GM18519 (cell line): ENCODE results near the gene ZMIZ1.
A peak's percentile ranks its signal among the peaks of the same experiment; 100 is the strongest.

Experiments
- ATAC-seq: cut with Tn5 transposase; IDR thresholded peaks from one replicate; pipeline ENCODE4 v1.9.1; 2021; ENCODE audit warnings: mild to moderate bottlenecking, moderate library complexity; ENCODE audit not compliant: unreplicated experiment, low FRiP score

The ZMIZ1 gene

DNA sequence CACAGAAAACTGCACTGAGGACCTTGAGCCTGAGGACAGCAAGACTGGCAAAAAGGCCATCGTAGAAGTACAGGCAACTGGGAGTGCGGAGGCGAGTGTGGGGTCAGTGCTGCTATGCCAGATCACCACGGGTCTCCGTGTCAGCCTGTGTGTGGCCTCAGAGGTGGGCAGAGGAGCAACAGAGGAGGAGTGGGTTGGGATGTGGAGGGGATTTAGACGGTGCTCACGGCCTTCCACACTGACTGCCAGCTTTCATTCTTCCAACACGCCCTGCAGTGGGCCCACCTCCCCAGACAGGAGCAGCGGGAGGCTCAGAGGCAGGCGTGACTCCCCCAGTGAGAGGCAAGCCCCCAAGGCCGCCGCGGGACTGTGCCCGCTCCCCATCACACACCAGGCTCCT lies 17.0 kb upstream of the ZMIZ1 start:
- no peak for ATAC-seq

DNA sequence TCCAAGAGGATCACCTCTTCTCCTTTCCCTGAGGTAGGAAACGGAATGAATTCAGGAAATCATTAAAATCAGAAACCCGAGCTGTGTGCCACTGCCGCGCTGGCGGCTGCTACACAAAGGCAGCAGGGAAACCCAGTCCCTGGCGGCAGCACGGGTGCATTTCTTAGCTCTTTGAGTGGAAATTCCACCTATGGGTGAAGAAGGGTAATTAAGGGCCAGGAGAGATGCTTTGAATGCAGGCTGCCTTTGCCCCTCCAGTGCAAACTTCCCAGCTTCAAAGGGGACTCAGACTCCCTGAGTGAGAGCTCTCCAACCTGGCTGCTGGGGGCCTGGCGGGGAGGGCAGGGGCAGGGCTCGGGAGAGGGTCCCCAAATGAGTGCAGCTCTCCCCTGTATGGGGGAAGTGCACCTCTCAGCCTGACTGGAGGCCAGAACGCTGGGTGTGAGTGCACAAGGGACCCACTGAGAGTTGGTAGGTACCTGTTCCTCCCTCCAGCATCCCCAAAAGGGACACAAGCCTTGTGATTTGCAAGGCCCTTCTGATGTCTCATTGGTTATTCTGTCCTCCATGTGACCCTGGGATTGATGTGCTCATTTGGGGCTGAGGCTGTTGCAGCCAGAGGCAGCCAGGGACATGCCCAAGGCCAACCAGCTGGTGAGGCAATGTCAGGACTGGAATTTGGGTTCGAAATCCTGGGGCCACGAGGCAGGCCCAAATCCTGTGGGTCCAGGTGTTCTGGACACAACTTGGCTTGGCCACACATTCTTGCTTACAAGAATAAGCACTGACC lies 16.3 kb upstream of the ZMIZ1 start:
- ATAC-seq, result peak; percentile 52

DNA sequence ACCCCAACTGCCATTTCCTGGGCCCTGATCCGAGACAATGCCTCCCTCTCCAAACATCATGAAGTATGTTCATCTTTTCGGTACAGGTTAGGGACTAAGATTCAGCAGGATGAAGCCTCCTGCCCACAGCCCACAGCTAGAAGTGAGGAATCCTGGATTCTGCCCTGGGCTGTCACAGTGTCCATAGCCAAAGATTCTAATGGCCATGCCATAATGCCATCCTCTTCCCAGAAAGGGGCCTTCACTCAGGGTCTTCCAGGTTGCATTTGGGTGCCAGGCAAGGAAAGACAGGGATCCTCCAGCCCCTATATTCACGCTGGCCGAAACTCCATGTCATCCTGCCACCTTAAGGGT lies 15.7 kb upstream of the ZMIZ1 start:
- ATAC-seq, result no peak

DNA sequence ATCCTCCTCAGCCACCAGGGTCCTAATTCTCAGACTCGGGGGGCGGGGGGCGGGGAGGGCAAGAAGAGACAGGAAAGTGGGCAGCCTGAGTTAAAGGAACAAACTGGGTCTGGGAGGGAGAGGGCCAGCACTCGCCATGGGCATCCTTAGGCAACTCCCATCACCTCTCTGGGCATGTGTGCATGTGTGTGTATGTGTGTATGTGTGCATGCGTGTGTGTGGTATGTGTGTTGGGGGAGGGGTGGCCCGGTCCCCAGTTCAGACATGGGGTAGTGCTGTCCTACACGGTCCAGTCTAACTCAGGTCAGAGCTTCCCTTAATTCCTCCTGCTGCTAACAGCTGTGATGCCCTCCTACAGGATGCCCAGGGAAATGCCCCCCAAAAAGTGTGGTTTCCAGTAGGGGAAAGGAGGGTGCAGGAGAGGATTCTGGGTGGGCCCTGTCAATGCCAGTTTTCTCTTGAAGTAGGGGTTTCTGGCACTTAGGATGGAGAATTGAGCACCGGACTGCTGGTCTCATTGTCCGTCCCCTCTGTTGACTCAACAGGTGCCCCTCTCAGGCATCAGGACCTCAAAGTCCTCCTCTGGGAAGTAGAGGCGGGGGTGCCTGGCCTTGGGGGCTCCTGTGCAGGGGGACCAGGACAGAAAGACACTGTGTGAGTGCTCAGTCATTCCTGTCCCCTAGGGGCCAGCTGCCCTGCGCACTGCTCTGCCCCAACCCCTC lies 15.1 kb upstream of the ZMIZ1 start:
- ATAC-seq, result no peak

DNA sequence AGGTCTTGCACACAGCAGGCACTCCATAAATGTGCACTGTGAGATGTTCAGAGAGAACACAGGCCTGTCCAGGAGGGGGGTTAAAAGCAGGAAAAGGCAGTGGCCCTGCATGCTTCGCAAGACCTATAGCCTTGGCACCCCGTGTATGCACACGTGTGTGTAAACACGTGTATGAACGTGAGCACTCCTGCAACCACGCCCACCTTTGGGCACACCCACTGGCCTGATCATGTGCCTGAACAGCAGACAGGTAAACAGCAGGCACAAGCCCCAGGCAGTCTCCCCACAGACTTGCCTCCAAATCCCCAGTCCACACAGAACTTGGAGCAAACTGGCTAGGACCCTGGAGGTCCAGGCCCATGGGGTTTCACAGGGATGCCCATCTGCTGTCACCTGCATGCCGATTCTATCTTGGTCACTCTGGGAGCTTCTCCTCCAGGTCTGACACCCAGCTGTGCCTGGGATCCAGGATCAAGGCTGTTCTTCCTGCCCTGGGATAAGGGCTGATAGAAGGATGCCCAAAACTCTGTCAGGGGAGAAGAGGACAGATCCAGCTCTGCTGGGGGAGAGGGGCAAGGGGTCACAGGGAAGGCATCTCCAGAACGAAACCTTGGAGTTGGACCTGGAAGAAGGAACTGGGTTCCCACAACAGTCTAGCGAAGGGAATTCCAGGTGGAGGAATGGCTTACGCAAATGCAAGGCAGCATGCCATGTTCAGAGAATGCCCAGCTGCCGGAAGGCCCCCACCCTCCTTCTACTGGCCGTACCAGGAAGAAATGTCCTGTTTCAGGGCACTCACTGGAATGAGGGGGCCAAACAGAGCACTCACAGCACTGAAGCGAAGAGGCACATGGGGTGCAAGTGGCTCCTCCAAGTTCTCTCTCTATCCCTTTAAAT lies 14.3 kb upstream of the ZMIZ1 start:
- ATAC-seq, result no peak

DNA sequence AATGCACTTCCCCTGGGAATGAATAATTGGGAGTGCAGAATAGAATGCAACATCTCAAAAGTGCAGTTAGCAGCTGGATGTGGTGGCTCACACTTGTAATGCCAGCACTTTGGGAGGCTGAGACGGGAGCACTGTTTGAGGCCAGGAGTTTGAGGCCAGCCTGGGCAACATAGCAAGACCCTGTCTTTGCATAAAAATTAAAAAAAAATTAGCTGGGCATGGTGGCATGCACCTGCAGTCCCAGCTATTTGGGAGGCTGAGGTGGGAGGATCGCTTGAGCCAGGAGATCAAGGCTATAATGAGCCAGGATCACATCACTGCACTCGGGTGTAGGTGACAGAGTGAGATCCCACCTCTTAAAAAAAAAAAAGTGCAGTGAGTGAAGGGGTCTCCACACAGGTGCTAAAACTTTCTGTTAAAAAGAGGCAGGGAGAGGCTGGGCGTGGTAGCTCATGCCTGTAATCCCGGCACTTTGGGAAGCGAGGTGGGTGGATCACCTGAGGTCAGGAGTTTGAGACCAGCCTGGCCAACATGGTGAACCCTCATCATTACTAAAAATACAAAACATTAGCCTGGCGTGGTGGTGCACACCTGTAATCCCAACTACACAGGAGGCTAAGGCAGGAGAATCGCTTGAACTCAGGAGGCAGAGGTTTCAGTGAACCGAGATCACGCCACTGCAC lies 13.5 kb upstream of the ZMIZ1 start:
- no peak for ATAC-seq

DNA sequence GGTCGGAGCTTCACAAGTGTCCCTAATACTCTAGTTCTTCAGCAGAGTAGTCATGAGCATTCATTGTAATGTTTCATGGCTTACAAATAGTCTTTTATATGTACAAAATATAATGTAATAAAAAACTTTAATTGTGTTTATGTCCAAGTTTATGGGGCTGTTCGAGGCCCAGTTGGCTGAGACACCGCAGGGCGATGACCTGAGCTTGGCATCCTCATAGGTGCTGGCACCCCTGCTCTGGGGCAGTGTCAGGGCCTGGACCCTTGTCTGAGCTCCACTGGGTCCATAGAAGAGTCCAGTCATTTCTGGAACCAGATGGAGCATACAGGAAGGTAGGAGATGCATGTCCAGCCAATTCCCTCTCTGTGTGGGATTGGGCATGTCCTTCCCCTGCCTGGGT lies 12.9 kb upstream of the ZMIZ1 start:
- ATAC-seq, result no peak

DNA sequence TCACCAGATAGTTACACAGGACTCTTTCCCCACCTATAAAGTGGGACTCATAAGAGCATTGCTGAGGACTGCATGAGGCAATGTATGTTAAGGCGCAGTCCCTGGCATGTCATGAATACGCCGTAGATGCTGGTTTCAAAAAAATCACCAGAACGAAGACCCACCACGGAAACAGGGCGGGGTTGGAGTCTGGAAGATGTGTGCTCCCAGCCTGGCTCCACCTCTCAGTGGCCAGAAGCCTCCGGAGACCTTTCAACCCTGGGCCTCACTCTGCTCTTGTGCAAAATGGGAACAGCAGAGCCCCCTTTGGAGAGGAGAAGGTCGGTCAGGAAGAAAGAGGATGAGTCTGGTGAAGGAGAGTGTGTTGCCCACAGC lies 12.4 kb upstream of the ZMIZ1 start:
- ATAC-seq, result no peak

DNA sequence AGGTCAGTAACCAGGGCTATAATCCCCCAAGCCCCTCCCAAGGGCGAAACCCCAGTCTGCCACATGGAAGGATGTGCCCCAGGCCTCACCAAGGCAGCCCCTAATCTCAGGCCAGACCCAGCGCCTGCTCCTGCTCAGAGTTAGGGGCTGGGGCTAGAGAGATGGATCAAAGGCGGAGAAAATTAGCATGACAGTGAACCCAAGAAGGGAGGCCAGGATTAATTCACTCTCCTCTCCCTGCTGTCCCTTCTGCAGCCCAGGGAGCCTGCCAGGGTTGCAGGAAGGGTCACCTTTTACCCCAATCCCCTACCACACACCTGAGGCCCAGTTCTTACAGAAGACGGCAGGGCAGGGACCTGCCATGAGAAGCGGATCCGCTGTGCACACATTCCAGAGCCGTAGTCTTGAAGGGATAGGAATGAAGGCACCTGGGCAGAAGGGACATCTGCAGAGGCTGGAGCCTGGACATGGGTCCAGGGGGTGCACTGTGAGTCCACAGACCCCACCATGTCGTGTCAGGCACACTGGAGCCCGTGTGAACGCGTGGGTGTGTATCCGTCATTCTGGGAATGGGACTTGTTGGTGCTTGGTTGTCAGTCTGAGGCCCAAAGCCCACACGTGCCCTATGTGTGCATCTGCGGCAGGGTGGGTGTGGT lies 11.9 kb upstream of the ZMIZ1 start:
- no peak for ATAC-seq

DNA sequence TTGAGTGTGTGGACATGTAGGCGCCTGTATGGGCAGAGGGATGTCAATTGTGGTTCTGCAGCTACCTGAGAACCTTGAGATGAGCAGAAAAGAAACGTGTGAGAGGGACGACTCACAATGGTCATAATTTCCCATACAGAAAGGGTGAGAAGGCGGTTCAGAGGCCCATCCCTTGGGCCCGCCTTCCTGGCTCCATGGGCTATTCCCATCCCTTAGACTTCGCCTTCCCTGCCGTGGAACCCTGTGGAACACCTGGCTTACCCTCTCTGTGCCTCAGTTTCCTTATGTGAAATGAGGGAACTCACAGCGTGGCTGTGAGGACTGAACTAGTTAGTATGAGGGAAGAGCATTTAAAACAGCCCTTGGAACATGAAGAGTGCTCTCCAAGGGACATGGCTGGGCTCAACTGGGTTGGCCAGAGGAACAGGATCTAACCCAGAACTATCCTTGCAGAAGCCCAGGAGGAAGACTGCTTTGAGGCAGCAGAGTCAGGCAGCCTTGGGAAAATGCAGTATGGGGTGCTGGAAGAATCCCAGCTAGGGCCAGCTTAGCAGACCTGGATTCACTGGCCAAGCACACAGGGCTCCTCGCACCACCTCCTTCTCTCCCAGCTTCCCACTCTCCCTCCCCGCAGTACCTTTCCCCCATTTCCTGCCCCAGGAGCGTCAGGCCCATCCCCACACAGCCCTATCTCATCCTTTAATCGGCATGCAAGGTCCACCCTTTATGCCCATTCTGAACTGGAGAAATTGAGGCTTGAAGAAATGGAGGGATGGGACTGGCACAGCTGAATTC lies 11.1 kb upstream of the ZMIZ1 start:
- no peak for ATAC-seq

DNA sequence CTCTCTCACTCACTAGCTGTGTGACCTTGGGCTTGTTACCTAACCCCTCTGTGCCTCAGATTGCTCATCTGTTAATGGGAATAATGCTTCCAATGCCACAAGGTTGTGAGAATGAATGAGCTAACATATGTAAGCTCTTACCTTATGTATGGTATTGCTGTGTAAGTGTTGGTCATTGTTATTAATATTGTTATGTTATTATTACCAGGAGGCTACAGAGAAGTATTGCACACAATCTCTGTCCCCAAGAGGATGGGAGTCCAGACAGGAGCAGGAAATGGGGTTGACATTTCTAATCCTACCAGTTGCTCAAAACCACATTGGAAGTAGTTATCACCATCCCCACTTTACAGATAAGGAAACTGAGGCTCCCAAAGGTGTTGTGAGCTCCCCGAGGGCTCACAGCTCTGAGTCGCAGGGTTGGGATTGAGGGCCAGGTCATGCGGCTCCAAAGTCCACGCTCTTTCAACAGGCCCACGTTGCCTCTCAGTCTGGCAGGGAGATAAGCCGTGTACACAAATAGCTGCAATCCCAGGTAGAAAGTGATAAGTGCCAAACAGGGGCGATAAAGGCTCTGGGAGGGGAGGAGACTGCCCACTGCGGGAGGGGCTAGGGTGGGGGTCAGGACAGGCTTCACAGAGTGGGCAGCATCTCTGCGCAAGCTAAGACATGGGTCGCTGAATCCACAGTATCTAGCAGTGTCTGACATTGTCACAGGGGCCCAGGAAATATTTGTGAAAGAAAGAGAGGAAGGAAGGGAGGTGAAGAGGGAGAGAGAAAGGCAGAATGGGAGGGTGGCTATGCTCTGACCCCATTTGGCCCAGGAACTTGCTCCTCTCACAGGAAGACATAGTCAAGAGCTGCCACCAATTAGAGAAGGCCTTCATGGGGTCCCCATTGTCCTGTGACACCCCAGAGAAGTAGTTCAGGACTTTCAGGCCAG lies 9.6 kb upstream of the ZMIZ1 start:
- no peak for ATAC-seq

DNA sequence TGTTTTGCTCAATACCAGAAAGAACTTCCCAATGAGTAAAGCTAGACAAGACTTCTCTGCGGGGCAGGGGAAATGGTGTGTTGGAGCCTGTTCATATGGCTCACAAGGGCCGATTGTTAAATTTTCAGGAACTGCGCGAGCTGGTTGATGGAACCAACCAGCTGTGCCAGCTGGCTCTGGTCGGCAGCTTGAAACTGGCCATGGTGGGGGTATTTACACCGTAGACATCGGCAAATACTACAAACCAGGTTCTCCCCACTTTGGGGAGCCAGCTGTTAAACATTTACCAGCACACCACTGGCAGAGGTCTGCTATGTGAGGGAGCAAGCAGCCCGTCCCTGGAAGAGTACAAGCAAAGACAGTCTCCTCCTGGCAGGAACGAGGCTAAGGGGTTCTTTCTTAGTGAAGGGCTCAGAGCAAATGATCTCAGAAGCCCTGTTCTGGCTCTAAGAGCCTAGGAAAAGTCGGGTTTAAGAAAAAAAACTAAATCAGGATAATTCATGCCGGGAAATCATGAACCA lies 8.8 kb upstream of the ZMIZ1 start:
- no peak for ATAC-seq

DNA sequence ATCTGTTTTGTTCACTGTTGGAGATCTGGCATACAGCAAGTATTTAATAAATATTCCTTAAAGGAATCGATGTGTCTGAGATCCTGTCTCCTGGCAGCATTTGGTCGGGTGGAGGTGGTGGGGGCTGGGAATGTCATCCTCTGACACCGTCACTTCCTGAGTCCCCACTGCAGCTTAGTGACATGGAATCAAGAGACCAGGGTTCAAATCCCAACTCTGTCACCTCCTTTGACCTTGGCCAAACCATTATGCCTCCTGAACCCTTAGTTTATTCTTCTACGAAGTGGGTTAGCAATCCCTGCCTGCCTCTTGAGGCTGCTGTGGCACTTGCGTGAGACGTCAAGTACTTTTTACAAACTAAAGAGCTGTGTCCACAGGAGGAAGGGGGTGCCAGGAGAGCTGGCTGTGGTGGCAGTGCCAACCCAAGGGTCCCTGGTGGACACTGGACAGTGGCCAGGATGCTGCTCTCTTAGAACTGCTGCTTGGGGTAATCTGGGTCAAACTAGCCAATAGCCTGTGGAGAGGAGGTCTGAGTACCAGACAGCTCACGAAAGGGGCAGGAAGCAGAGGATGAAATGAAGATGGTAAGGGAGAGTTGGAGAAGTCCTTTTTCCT lies 8.0 kb upstream of the ZMIZ1 start:
- no peak for ATAC-seq

DNA sequence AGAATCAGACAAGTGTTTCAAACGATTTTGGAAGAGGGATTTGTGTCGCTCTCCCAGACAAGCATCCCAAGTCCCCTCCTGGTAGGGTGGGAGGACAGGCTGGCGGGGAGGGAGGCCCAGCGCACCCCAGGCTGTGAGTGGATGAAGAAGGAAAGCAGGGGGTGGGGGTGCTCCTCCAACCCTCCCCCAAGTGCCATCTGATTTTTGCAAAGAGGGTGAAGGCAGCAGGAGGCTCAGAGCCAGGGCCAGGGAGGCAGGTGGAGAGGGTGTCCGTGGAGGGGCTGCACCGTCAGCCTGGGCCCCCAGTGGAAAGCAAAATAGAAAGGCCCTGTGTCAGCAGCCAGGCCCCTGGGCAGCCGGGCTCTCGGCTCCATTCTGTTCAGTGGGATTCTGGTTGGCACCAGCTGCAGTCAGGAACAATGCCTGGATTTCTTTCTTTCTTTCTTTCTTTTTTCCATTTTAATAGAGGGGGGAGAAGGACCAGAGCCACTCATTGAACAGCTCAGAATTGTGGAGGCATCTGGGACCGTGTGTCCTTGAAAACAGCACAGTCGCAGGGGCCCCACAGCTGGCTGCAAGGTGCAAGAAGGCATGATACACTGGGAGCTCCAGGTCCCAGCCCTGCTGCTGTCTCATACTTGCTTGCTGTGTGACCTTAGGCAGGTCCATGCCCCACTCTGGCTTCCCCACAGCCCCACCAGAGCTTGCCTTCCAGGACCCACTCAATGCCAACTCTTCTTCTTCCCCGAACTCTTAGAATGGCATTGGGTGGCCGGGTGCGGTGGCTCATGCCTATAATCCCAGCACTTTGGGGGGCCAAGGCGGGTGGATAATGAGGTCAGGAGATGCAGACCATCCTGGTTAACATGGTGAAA lies 7.1 kb upstream of the ZMIZ1 start:
- no peak for ATAC-seq

DNA sequence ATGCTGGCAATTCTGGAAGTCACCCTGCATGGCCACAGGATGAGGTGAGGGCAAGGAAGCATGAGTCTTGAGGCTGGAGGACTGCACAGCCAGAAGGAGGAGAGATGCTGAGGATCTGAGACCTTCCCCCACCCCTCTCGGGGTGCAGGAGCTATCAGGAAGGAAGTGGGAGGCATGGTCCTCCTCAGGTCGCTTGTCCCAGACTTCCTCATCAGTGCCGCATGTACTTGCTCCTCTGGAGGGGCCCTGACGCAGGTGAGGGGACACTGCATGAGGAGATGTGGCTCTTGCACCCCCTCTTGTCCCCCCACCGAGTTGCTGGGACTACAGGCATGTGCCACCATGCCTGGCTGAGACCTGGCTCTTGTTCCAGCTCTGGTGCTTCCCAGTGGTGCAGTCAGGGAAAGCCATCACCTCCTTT lies 5.7 kb upstream of the ZMIZ1 start:
- no peak for ATAC-seq

DNA sequence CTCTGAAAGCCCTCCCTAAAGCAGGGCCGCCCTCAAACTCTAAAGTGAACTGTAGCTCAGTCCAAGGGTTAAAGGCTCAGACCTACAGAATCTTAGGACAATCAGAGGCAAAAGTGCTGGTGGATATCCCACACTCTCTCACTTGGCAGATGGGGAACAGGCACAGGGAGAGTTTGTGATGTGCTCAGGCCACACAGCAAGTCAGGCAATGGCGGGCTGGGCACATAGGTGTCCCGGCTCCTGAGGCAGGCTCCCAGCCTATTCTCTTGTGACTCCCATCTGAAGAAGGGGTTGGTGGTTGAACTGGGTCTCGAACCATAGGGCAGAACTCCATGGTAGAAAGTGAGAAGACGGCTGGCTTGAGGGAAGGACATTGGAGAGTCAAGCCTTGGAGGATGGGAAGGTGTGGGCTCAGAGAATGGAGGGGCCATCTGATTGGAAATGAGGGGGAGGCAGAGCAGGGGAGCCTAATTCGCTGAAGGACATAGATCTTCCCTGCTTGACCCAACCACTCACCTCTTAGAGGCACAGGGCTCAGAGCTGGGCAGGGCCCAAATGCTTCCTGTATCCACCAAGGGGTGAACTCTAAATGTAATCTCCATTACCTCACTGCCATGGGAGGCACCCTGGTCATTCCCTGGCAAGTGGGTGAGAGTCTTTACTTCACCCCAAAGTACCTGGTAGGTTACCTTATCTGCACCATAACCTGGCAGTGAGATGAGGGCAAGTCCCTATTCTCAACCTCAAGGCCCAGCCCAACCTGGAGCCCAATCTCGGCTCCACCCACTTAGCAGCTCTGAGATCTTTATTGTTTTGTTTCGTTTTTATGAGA lies 4.9 kb upstream of the ZMIZ1 start:
- no peak for ATAC-seq
